ENCODE results near the gene EIF3C.
"Not testable (repeated sequence)": the region's sequence is repeated elsewhere in the genome, so short reads cannot be mapped to it uniquely, and the experiment has no call there.

Gene EIF3C

DNA sequence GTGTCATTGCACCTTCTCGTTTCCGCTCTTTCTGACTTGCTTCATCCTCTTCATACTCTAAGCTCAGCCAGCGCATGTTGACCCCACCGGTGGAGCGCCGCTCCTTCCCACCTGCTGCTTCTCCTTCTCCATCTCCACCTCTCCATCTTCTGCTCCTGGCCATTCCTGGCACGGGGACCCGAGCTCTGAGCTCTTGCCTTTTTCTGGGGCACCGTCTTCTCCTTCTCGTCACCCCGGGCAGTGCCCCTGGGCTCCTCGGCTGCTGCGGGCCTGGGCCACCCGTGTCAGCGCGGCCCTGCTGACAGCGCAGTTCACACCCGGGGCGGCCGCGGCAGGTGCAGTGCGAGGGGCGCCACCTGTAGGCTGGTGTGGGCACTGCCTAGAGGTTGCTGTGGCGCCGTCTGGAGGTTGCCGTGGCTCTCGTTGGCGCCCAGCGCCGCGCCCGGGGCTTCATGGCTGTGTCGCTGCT is 38.8 kb downstream of the EIF3C start:
- FAIRE-seq = peak; percentile 60
- not testable (repeated sequence) for DNase-seq (ENCODE audit: insufficient read length, low spot score)

DNA sequence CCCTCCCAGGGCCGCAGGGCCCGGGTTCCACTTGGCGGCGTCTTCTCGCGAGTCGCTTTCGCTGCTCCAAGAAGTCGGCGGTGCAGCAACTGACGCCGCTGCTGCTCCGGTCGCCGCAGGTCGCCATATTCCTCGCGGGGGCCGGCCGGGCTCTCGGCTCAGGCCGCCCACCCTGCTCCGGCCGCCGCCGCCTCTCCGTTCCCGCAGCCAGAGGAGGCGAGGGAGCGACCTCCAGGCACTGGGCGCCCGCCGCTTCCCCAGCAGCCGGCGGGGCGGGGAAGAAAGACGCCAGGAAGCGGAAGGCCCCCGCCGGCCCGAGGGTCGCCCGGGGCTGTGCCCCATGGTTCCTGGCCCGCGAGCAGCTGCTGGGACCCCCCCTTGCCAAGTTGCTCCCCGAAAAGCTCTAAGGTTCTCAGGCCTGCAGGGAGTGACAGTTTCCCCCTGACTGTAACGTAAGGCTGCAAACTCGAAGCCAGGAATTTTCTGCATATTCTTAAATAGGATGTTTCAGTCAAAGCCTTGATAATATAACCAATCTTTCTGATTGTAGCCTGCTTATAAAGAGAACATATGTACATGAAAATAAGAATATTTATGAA is 39.3 kb downstream of the EIF3C start:
- not testable (repeated sequence) for FAIRE-seq

DNA sequence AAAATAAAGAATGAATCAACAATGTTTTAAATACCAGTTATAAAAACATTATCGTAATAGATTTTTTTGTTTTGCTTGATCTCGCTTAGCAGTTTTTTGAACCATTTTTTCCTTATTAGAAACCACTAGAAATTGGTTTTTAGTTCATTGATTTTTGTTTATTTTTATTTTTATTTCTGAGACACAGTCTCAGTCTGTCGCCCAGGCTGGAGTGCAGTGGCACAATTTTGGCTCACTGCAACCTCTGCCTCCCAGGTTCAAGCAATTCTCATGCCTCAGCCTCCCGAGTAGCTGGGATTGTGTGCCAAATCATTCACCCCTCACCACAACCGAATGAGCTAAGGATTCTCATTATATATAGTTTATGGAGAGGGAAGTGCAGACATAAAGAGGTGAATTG is 40.2 kb downstream of the EIF3C start, which contains the start of gene NPIPB9:
Gene NPIPB9 (plus strand): TSS at position 301 of the 400 bp plus-strand sequence.
- DNase-seq (ENCODE audit: insufficient read length, low spot score); FAIRE-seq: not testable (repeated sequence)

More for the DNA sequence above, 39.3 kb downstream of the EIF3C start:
- not testable (repeated sequence) for DNase-seq (ENCODE audit: insufficient read length, low spot score)

DNA sequence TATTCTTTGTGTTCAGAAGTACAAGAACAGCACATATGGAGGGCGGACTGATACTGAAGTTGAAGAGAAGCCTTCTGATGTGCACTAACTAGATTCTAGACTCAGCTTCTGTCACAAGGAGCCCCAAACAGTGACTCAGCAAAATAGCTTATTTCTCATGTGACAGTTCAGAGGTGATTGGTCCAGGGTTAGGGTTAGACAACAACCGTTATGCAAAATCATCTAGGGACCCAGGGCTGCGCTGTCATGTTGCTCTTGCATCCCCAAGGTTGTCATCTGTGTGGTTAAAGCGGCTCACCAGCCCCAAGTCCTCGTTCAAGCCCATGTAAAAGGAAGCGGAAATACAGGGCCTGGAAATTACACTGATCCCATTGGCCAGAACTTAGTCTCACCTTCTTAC is 70.4 kb downstream of the EIF3C start:
- not testable (repeated sequence) for DNase-seq (ENCODE audit: insufficient read length, low spot score); FAIRE-seq

DNA sequence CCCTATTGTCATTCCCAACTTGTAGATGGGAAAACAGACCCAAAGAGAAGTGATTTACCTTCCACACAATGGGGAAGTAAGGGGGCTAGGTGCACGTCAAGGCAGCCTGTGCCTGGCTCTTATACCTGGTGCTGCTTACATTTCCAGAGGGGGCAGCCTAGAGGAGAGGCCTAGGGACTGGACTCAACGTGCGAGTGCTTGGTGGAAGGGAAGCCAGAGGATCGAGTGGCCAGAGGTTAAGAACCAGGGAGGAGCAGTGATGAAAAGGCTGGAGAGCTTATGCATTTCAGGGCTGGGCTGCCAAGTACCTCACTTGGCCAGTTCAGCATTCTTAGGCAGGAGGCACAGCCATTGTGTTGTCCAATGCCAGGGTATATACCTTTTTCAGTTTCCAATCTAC is 71.1 kb downstream of the EIF3C start:
- not testable (repeated sequence) for DNase-seq (ENCODE audit: insufficient read length, low spot score); FAIRE-seq

Measured in HTR-8/SVneo (cell line).